Renal cortical epithelial cell (primary cell): ENCODE data around the gene SIX4. TPM values are rescaled to one million over a fixed set of nuclear protein-coding genes. Genes with fewer than 3 reads are reported as not detected.

Experiments
- DNase-seq: peaks from one replicate; pipeline ENCODE4 v3.0.0-alpha.2; 2011; ENCODE audit warnings: low read depth
- total RNA-seq: library from RNA; depleted of rRNA; stranded (reverse); fragments of >200 nt; gene quantifications from 2 replicates; pipeline ENCODE4 v1.2.3, GENCODE V29; 2014

SIX4 gene
- total RNA-seq, 1 donor from 2014 or later, result 11.3 TPM

GRCh38 chr14:60722107-60722356 is 2.1 kb downstream of the SIX4 start:
- DNase-seq, result no peak

GRCh38 chr14:60721326-60722106 is 2.6 kb downstream of the SIX4 start:
- no peak for DNase-seq

GRCh38 chr14:60720962-60721325 is 3.2 kb downstream of the SIX4 start:
- no peak for DNase-seq

- DNase-seq, result no peak
Measured at GRCh38 chr14:60720391-60720790, 3.8 kb downstream of the SIX4 start.

- DNase-seq, result no peak
Measured at GRCh38 chr14:60713513-60713912, 10.6 kb downstream of the SIX4 start.

GRCh38 chr14:60710494-60710893 is 13.7 kb downstream of the SIX4 start:
- DNase-seq, result no peak

GRCh38 chr14:60707858-60708257 is 16.3 kb downstream of the SIX4 start:
- DNase-seq, result no peak

- DNase-seq, result no peak
Measured at GRCh38 chr14:60705100-60705499, 19.1 kb downstream of the SIX4 start.

GRCh38 chr14:60700598-60700997 is 23.6 kb downstream of the SIX4 start:
- no peak for DNase-seq

GRCh38 chr14:60695327-60695726 is 28.8 kb downstream of the SIX4 start:
- DNase-seq, result no peak

GRCh38 chr14:60691383-60692113 is 32.6 kb downstream of the SIX4 start:
- no peak for DNase-seq

- peak; percentile 9 for DNase-seq
Measured at GRCh38 chr14:60686865-60687264, 37.3 kb downstream of the SIX4 start.

- no peak for DNase-seq
Measured at GRCh38 chr14:60684203-60684602, 39.9 kb downstream of the SIX4 start.

GRCh38 chr14:60681271-60681670 is 42.9 kb downstream of the SIX4 start:
- no peak for DNase-seq

- no peak for DNase-seq
Measured at GRCh38 chr14:60680511-60680910, 43.6 kb downstream of the SIX4 start.

GRCh38 chr14:60679566-60680258 is 44.4 kb downstream of the SIX4 start:
- DNase-seq, result no peak

- DNase-seq, result no peak
Measured at GRCh38 chr14:60677701-60678100, 46.5 kb downstream of the SIX4 start.

- no peak for DNase-seq
Measured at GRCh38 chr14:60670989-60671388, 53.2 kb downstream of the SIX4 start.

- no peak for DNase-seq
Measured at GRCh38 chr14:60668431-60669112, 55.6 kb downstream of the SIX4 start.

GRCh38 chr14:60665177-60665550 is 59.0 kb downstream of the SIX4 start:
- DNase-seq, result no peak

GRCh38 chr14:60662982-60663381 is 61.2 kb downstream of the SIX4 start:
- DNase-seq, result no peak

- no peak for DNase-seq
Measured at GRCh38 chr14:60661721-60662120, 62.4 kb downstream of the SIX4 start.
